ENCODE data around the gene VRK1.
"Not testable (repeated sequence)": the region's sequence is repeated elsewhere in the genome, so short reads cannot be mapped to it uniquely, and the experiment has no call there.

VRK1 gene

GRCh38 chr14:96757456-96757855 lies 39.7 kb upstream of the VRK1 start:
- no peaks in the 10 kb centered on the region for H3K9me3 ChIP-seq (replicated peaks in 1 of 11)
- H3K36me3 ChIP-seq = no peaks in the 10 kb centered on the region
- no peaks in the 10 kb centered on the region for H3K27me3 ChIP-seq
- no peak overlapping the region for H3K27ac ChIP-seq
- no peaks in the 10 kb centered on the region for H3K4me1 ChIP-seq
- H3K4me2 ChIP-seq = no peak overlapping the region
- H4K20me1 ChIP-seq = no peaks in the 10 kb centered on the region
- no peak overlapping the region for H3K4me3 ChIP-seq
- TF ChIP-seq Cebpa-rat (IDR thresholded peaks at IDR 0.05) = no peak
- no peak overlapping the region for H3K9ac ChIP-seq

DNA sequence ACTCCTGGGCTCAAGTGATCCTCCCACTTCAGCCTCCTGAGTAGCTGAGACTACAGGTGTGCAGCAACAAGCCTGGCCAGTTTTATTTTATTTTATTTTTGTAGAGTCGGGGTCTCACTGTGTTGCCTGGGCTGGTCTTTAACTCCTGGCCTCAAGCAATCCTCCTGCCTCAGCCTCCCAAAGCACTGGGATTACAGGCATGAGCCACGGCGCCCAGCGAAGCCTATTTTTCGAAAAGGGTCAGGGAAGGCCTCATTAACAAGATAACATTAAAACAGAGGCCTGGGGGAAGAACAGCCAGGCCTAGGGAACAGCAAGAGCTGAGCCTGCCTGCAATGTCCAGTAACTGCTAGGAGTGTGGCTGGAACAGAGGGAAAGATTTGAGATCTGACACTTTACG lies 36.1 kb upstream of the VRK1 start:
- Histone ChIP-seq H3K4me3 (no peak overlapping the region), H3K4me1 (no peaks in the 10 kb centered on the region), H3K4me2 (no peak overlapping the region), H3K27me3 (no peaks in the 10 kb centered on the region), H3K9ac (no peak overlapping the region), H3K27ac (no peak overlapping the region), H3K9me3 (replicated peaks in 1 of 11) (no peaks in the 10 kb centered on the region), H4K20me1 (no peaks in the 10 kb centered on the region), H3K36me3 (no peaks in the 10 kb centered on the region)
- TF ChIP-seq Cebpa-rat (IDR thresholded peaks at IDR 0.05) = no peak

- Histone ChIP-seq H4K20me1 (no peaks in the 10 kb centered on the region), H3K9me3 (replicated peaks in 1 of 11) (no peaks in the 10 kb centered on the region), H3K4me1 (no peaks in the 10 kb centered on the region), H3K4me2 (peak overlapping the region; percentile 2 to 66 (median 39); a peak in 14 of 22 replicates), H3K27me3 (no peaks in the 10 kb centered on the region), H3K9ac (no peak overlapping the region), H3K4me3 (no peak overlapping the region; a peak in 1 of 20 replicates), H3K27ac (no peak overlapping the region), H3K36me3 (no peaks in the 10 kb centered on the region)
- TF ChIP-seq Cebpa-rat (IDR thresholded peaks at IDR 0.05) = no peak
Observed at GRCh38 chr14:96762650-96763049, 34.5 kb upstream of the VRK1 start.

GRCh38 chr14:96764012-96764411 lies 33.2 kb upstream of the VRK1 start:
- no peaks in the 10 kb centered on the region for H3K9me3 ChIP-seq (replicated peaks in 1 of 11)
- no peaks in the 10 kb centered on the region for H4K20me1 ChIP-seq
- no peak overlapping the region for H3K4me3 ChIP-seq
- no peaks in the 10 kb centered on the region for H3K36me3 ChIP-seq
- no peak overlapping the region for H3K27ac ChIP-seq
- TF ChIP-seq Cebpa-rat (IDR thresholded peaks at IDR 0.05) = no peak
- no peak overlapping the region for H3K9ac ChIP-seq
- H3K4me2 ChIP-seq = no peak overlapping the region
- no peaks in the 10 kb centered on the region for H3K27me3 ChIP-seq
- H3K4me1 ChIP-seq = no peaks in the 10 kb centered on the region

- not testable (repeated sequence) for H3K27me3 ChIP-seq; H3K4me1 ChIP-seq; H3K27ac ChIP-seq; H3K4me3 ChIP-seq; H3K4me2 ChIP-seq; H3K9ac ChIP-seq; H4K20me1 ChIP-seq; H3K36me3 ChIP-seq; H3K9me3 ChIP-seq (replicated peaks in 1 of 11)
Observed at GRCh38 chr14:96765205-96765604, 32.0 kb upstream of the VRK1 start.

- no peak overlapping the region for H3K4me3 ChIP-seq
- H3K4me1 ChIP-seq = no peaks in the 10 kb centered on the region
- H3K27ac ChIP-seq = no peak overlapping the region
- TF ChIP-seq Cebpa-rat (IDR thresholded peaks at IDR 0.05) = no peak
- H3K36me3 ChIP-seq = no peaks in the 10 kb centered on the region
- no peak overlapping the region for H3K4me2 ChIP-seq
- H4K20me1 ChIP-seq = no peaks in the 10 kb centered on the region
- no peaks in the 10 kb centered on the region for H3K27me3 ChIP-seq
- no peak overlapping the region for H3K9ac ChIP-seq
- H3K9me3 ChIP-seq (replicated peaks in 1 of 11) = no peaks in the 10 kb centered on the region
Observed at GRCh38 chr14:96772929-96773328, 24.3 kb upstream of the VRK1 start.

- no peaks in the 10 kb centered on the region for H3K27me3 ChIP-seq
- no peaks in the 10 kb centered on the region for H3K4me1 ChIP-seq
- H3K4me3 ChIP-seq = no peak overlapping the region
- H4K20me1 ChIP-seq = no peaks in the 10 kb centered on the region
- no peak overlapping the region for H3K9ac ChIP-seq
- no peak overlapping the region for H3K4me2 ChIP-seq
- H3K27ac ChIP-seq = no peak overlapping the region
- no peak for TF ChIP-seq Cebpa-rat (IDR thresholded peaks at IDR 0.05)
- H3K36me3 ChIP-seq = no peaks in the 10 kb centered on the region
- no peaks in the 10 kb centered on the region for H3K9me3 ChIP-seq (replicated peaks in 1 of 11)
Observed at GRCh38 chr14:96776791-96777190, 20.4 kb upstream of the VRK1 start.

DNA sequence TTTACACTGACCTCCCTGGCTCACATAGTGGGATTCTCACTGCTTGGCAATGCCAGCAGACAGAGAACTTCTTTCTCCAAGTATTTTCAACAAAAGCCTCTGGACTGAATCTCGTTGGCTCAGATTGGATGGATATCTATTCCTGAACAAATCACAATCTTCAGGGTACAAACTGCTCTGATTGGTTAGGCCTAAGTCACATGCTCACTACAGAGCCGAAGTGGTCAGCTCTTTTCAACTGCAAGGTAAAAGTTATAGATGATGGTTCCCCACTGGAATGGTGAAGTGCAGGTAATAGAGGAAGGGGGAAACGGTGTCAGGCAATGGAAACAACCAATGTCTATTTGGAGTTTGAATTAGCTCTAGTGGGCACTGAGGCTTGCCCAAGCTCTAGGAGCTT lies 16.7 kb upstream of the VRK1 start:
- Histone ChIP-seq H3K4me1 (peaks cover 0 to 28% (median 18%) of the 10 kb centered on the region in 10 experiments; a peak in 12 of 20 replicates), H3K4me3 (no peak overlapping the region), H3K27me3 (no peaks in the 10 kb centered on the region), H3K9me3 (replicated peaks in 1 of 11) (peaks cover 0 to 10% (median 0%) of the 10 kb centered on the region in 11 experiments; a peak in 2 of 22 replicates), H4K20me1 (no peaks in the 10 kb centered on the region), H3K36me3 (no peaks in the 10 kb centered on the region), H3K27ac (no peak overlapping the region), H3K4me2 (no peak overlapping the region), H3K9ac (no peak overlapping the region)
- no peak for TF ChIP-seq Cebpa-rat (IDR thresholded peaks at IDR 0.05)

DNA sequence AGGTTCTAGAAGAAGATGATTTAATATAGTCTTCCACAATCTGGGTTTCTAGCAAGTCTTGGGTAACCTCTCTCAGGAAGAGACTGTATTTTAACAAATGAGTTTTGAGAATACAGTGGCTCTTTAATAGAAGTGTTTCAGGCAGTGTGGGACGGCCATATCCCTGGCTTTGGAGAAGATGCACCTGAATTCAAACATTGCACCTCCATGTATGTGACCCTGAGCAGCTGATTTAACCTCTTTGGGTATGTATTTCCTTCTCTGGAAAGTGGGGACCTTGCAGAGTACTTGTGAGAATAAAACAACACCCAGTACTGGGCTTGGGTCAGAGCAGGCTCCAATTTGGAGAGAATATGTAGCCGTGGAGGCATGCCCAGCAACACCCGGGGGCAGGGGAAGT lies 15.8 kb upstream of the VRK1 start:
- no peak for TF ChIP-seq Cebpa-rat (IDR thresholded peaks at IDR 0.05)
- H3K27me3 ChIP-seq = no peaks in the 10 kb centered on the region
- H3K27ac ChIP-seq = no peak overlapping the region
- peaks cover 0 to 11% (median 0%) of the 10 kb centered on the region in 11 experiments; a peak in 2 of 22 replicates for H3K9me3 ChIP-seq (replicated peaks in 1 of 11)
- H3K36me3 ChIP-seq = no peaks in the 10 kb centered on the region
- H3K4me2 ChIP-seq = no peak overlapping the region
- H4K20me1 ChIP-seq = no peaks in the 10 kb centered on the region
- peaks cover 0 to 28% (median 18%) of the 10 kb centered on the region in 10 experiments; a peak in 12 of 20 replicates for H3K4me1 ChIP-seq
- no peak overlapping the region for H3K4me3 ChIP-seq
- no peak overlapping the region for H3K9ac ChIP-seq

GRCh38 chr14:96782436-96782835 lies 14.7 kb upstream of the VRK1 start:
- no peaks in the 10 kb centered on the region for H4K20me1 ChIP-seq
- H3K9ac ChIP-seq = no peak overlapping the region
- no peaks in the 10 kb centered on the region for H3K36me3 ChIP-seq
- H3K4me1 ChIP-seq = peaks cover 0 to 28% (median 18%) of the 10 kb centered on the region in 10 experiments; a peak in 12 of 20 replicates
- no peak overlapping the region for H3K4me3 ChIP-seq
- no peaks in the 10 kb centered on the region for H3K27me3 ChIP-seq
- H3K27ac ChIP-seq = peak overlapping the region in 1 of 11 experiments; percentile 6; a peak in 2 of 22 replicates
- H3K4me2 ChIP-seq = peak overlapping the region in 4 of 11 experiments; percentile 67 to 85 (median 72); a peak in 3 of 22 replicates
- H3K9me3 ChIP-seq (replicated peaks in 1 of 11) = peaks cover 0 to 11% (median 0%) of the 10 kb centered on the region in 11 experiments; a peak in 2 of 22 replicates
- TF ChIP-seq Cebpa-rat (IDR thresholded peaks at IDR 0.05) = no peak

All from BLaER1 treated with 17β-estradiol and CSF1 and Interleukin-3, amounts not matched to agents 10 nM and 100 nM (cell line).